GM19351 (cell line): ENCODE data around the gene SYNDIG1.
A peak's percentile ranks its signal among the peaks of the same experiment; 100 is the strongest.
"Not testable (repeated sequence)": the region's sequence is repeated elsewhere in the genome, so short reads cannot be mapped to it uniquely, and the experiment has no call there.

Experiments used
- ATAC-seq: cut with Tn5 transposase; IDR thresholded peaks from one replicate; pipeline ENCODE4 v1.9.1; 2021; ENCODE audit warnings: mild to moderate bottlenecking, moderate library complexity; ENCODE audit not compliant: unreplicated experiment

Gene SYNDIG1

DNA sequence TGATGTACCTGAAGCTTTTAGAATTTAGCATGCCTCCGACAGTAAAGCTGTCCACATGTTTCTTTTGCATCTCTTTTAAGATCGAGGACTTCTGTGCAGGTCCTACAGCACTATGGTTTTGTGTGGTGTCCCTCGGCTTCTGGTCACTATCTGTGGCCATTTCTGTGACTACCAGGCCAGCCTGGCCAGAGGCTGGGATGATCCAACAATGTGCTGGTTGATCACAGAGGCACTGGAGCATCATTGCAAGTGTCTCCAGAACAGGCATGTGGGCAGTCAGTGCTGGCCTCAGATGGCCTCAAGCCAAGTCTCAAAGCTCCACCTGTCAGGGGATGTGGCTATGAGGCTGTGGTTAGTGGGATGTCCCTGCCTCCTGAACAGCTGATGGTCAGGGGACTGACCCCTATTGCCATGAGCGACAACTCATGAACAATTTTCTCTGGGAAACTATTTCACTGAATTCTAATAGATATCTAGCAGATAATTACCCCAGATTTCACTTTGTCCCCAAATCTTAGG is 136.6 kb downstream of the SYNDIG1 start:
- no peak for ATAC-seq

DNA sequence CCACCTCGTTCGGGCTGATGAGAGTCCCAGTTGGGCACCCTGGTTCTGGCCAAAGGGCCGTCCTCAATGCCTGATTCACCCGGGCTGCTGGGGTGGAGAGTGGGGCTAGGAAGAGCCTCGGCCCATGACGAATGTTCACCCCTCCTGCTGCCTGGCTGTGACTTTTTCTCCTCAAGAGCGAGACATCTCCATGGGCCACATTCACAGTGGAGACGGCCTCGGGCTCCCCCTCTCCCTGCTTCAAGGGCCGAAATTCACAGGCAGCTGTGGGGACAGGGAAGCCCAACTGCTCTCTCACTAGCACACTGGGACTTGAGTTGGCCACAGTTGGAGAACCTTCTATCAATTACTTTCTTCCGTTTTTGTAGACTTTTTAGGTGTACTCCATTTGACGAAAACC is 138.0 kb downstream of the SYNDIG1 start:
- ATAC-seq = no peak

DNA sequence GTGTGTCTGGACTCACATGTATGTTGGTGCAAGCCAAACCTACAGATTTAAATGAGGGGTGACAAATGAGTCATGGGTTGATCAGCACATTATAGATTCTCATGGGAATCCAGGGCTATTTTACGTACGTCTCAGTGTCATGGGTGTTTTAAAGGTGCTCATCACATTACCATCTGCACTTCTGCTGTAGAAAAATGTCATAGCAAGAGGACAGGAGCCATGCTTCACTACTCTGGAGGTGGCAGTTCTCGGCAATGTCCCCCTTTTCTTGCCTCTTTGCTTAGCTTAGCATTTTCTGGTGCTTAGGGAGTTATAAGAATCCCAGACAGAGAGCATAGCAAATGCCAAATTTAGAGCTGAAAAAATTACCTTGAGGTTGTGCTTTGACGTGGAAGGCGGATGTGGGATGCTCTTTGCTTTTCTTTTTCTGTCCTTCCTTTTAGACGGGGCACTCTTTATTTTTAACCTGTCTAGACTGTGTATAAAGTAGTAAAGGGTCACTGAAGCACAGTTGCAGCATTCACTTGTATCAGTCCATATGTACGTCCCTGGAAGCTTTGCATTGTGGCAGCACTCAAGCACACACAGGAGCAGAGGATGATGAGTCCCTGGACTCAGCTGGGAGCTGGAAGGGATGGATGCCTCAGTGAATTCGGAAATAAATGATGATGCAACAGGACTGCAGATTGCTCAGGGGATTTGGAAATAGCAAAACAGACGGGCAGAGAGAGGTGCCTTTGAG is 139.7 kb downstream of the SYNDIG1 start:
- ATAC-seq = peak; percentile 70

DNA sequence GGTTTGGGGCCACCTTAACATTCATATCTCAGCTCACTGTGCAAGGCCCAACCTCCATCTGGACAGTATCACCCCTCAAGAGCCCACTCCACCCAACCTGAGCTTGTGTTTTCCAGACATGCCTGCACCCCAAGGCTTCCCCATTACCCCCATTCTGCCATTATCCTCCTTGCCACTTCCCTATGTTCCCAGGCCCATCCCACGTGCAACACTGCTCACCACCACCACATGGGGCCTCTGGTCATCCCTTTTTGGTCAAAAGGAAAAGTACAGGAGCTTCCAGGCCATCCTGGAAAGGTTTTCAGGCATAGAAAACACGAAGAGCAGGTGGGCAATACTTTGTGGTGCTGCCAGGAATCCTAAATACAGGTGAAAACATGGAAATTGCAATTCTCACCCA is 140.3 kb downstream of the SYNDIG1 start:
- no peak for ATAC-seq

DNA sequence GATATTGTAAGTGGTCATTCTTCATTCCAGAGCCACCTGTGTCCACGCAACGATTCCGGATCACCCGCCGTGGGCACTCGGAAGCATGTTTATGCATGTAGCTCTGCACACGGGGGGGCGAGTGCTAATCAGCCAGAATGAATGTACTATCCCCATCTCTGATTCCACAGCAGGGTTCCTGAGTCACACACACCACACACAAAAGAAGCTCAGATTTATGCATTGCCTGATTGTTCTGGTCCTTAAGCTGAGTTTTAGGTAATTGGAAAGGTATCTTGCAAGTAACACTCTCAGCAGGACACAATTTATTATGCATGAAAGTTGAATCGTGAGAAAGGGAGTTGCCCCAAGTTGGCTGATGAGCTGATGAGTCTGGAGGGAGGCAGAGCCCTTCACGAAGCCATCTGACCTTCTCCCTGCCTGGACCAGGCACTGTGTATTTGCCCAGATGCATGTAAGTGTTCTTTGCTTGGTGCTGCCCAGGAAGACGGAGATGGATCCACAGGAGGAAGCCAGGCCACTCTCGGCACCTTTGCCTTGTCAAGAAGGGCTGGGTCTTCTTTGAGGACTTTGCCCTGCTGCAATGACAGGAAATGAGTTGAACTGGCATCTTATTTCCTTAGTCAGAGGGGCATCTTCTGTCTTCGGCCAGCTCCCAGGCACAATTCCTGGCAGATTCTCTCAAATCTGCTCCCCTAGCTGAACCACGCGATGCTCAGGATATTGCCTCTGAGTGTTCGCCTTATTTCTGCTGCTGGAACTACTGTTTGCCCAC is 141.1 kb downstream of the SYNDIG1 start:
- ATAC-seq = no peak

DNA sequence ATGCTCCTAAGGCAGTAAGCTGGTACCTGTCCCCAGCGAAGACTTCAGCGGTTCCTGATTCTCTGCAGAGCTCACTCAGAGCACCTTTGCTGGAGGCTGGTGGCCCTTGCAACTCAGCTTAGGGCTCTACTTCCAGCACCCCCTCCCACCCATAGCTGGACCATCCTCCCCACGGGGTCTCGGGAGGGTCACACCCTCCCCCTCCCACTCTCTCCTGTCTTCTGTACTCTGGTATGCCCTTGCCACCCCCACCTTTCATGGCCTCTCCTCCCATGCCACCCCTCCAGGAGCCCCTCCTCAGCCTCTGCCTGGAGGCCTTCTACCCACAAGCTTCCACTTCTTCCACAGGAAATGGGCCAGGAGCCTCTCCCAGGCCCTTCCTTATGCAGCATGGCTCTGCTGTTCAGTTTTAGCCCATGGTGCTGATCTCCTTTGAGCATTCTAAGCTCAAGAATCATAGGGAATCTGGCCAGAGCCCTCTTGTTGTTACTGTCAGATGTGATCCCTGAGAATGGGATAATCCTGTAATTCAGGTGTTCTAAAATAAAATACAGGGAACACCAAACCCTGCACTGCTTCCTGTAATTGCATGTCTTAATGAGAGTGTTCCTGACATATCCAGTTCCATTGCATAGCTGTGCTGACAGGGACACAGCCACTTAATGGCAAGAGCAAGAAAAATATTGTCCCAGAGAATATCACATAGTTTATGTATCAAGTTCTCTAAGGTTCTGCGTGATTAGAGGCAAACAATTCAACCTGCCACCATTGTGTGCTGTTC is 142.1 kb downstream of the SYNDIG1 start:
- ATAC-seq = no peak

DNA sequence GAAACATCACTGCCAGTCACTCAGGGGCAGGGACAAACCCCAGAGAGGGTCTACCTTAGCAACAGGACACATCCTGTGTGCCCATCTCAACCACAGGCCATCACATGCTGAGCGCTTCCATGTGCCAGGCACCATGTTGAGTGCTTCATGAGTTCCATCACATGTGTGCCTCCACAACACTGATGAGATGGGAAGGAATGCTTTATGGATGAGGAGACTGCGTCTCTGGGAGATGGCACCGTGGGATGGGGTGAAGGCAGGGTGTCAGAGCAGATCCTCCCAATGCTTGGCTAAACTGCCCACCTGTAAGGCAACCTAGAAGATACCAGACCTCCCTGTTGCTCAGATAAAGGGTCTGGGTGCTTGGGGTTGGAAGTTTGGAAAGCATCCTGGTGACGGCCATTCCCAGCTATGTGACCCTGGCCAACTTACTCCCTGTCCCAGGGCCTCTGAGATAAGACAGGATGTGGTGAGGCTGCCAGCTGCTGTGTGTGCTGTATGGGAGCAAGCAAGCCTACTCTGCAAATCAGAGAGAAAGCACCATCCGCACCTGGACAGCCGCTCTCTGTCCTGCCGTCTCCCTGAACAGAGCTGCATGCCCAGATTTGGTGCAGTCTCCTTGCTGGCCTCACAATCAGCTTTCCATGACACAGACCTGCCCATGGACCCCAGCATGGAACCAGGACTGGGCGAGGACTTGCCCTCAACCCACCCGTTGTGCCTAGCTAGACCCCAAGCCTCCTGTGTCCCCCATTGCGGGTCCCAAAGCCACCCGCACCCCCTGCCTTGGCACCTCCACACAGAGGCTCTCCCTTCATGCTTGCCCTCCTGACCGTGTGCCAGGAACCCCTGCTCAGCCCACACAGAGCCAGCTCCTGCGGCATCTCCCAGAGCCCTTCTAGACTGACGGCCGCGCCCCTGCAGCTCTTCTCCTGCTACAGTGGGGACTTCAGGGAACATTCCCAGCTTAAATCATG is 143.7 kb downstream of the SYNDIG1 start:
- no peak for ATAC-seq

DNA sequence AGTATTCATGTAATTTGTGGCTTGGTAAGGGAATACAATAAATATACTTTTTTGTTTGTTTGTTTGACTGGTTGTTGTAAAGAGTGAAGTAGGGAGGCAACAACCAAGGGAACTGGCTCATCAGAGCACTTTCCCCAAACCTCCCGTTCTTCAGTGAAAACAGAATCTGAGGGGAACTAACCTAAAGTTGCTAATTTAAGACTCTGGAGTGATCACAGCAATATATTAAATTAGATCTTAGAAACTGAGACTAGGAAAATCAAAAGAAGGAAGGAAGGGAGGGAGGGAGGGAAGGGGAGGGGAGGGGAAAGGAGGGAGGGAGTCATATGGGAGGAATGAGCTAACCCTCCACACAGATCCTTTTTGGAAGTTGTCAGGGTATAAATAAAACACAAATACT is 144.9 kb downstream of the SYNDIG1 start:
- no peak for ATAC-seq

DNA sequence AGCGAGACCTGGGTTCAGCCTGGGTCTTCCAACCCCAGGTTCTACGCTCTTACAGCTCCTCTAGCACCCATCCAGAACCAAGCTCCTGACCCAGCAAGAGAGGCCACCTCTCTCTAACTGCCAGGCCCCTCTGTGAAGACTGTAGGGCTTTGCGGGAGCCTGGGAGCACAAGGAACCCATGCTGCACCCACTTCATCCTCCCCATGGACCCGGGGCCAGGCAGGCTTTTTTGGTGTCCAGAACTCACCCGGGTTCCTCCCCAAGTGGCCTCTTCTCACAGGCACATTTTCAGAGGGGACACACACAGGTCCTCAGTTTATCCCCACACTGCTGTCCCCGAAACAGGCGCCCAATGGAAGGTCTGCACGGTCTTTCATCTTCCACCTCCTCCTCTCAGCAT is 145.9 kb downstream of the SYNDIG1 start:
- ATAC-seq = no peak

DNA sequence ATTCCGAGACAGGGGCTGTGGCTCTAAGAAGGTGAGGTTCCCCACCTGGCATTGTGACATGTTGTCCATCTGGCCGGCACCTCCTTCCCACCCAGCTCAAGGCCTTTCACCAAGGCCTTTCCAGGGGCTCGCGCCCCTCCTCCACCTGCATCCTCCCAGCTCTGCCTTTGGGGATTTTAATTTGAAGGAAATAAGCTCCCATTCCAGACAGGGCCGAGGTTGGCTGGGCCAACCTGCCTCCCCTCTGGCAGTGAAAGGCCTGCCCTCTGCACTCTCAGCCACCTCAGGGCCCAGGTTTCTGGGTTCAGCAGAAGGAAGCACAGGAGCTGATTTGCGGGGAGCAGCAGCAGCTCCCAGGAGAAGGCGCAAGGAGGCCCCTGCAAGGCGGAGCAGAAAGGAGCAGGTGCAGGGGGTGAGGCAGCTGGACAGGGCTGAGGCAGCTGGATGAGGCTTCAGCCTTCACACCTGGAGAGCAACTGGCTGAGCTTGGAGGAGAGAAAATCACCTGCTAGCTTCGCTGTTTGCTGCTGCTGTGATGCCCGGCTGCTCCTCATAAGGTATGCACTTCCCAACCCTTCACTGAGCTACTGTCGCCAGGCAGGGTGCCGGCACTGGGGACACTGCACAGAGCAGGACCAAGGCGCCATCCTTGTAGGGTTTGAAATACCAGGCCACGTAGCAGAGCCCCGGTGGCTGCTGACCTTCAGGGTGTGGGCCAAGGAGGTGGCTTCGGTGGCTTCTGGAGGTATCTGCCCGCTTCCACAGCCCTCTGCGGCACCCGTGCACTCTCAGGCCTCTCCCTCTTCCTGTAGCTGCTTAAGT is 147.0 kb downstream of the SYNDIG1 start:
- no peak for ATAC-seq

DNA sequence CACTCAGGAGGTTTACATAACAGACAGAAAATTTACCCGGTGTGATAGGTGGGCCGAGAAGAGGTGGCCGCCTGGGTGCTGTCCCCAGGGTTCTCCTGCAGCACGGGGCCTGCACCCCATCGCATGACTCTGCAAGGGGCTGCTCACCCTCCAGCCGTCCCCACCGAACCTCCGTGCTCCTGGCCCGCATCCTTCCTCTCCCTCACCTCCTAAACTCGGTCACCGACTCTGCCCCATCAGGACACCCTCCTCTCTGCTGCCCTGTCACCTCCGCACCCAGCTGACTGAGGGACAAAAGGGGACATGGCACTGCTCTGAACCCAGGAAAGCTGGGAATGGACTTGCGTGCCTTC is 147.6 kb downstream of the SYNDIG1 start:
- no peak for ATAC-seq

DNA sequence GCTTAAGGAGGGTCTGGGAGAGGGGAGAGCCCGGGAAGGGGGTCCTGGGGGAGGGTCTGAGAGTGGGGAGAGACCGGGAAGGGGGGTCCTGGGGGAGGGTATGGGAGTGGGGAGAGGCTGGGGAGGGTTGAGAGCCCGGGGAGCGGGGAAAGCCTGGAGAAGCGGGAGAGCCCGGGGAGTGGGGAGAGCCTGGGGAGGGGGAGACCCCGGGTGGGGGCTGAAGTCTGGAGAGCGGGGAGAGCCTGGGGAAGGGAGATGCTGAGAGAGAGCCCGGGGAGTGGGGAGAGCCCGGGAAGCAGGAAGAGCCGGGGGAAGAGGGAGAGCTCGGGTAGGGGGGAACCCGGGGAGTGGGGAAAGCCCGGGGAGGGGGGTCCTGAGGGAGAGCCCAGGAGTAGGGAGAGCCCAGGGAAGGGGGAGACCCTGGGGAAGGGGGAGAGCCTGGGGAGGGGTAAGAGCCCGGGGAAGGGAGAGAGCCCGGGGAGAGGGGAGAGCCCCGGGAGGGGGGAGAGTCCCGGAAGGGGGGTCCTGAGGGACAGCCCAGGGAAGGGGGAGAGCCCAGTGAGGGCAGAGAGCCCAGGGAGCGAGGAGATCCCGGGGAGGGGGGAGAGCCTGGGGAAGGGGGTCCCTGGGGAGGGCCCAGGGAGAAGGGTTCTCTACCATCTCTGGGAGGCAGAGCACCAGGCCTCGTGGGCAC is 148.5 kb downstream of the SYNDIG1 start:
- ATAC-seq = no peak

DNA sequence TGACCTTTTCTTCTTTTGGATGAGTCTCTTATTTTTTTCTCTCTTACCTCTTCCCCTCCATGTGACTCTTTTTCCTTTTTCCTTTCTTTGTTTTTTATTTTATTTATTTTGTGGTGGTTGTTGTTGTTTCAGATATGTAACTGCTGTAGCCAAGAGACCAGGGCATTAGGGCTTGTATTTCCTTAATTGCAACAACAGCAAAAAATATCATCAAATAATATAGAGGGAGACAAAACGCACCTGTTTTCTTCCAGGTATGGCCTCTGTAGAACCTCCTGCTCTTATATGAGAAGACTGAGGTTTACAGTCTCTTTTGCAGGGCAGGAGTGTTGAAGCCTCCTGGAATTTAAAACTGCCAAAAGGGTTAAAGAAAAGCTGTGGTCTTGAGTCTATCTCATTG is 149.3 kb downstream of the SYNDIG1 start:
- ATAC-seq = no peak

DNA sequence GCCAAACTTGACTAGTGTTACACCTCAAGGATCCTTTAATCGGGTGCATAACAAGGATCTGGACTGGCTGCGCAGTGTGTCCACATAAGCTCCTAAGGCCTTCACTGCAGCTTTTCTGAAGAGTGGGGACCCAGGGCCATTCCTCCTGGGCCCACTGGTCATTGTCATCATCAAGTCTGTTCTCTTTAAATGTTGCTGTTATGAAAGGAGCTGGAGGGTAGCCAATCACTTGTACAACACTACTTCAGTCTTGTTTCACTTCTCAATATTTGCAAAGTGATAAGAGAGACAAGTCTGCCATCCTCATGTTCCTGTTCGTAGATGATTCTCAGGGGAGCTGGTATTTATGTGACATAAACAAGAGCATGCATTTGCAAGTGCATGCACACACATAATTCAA is 149.8 kb downstream of the SYNDIG1 start:
- ATAC-seq = peak; percentile 67

DNA sequence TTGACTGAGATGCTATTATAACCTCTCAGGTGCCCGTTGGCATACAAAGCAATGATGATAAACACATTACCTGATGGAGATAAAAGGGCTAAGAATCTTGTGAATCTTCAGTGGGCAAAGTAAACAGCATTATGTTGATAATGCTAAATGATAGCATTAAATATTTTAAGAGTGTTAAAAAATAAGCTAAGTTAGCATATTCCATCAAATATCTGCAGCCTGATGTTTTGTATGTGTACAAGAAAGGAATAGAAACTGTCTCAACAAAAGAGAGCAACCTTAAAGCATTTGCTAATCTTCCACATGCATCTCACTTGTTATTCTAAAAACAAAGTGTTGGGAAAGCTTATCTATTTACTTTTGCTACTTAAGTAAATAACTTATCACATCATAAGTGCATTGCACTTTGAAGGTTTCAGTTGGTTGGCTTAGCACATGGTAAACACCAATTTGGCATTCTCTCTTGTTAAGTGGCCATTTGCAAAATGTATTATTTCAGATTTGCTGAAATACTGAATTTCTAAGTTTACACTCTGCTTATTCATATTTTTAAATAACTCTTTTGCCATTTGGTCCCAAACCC is 151.6 kb downstream of the SYNDIG1 start:
- no peak for ATAC-seq

DNA sequence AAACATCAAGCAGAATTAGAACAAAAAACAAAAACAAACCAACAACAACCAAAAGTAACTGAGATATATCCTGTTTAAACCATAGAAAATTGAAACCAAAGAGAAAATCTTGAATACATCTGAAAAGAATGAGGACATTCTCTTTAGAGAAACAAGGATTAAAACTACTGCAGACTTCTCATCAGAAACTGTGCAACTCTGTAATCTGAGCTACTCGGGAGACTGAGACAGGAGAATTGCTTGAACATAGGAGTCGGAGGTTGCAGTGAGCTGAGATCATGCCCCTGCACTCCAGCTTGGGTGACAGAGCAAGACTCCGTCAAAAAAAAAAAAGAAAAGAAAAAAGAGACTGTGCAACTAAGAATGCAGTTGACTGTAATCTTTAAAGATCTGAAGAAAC is 153.4 kb downstream of the SYNDIG1 start:
- no peak for ATAC-seq

DNA sequence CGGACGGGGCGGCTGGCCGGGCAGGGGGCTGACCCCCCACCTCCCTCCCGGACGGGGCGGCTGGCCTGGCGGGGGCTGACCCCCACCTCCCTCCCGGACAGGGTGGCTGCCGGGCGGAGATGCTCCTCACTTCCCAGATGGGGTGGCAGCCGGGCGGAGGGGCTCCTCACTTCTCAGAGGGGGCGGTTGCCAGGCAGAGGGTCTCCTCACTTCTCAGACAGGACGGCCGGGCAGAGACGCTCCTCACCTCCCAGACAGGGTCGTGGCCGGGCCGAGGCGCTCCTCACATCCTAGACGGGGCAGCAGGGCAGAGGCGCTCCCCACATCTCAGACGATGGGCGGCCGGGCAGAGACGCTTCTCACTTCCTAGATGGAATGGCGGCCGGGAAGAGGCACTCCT is 156.7 kb downstream of the SYNDIG1 start:
- not testable (repeated sequence) for ATAC-seq

DNA sequence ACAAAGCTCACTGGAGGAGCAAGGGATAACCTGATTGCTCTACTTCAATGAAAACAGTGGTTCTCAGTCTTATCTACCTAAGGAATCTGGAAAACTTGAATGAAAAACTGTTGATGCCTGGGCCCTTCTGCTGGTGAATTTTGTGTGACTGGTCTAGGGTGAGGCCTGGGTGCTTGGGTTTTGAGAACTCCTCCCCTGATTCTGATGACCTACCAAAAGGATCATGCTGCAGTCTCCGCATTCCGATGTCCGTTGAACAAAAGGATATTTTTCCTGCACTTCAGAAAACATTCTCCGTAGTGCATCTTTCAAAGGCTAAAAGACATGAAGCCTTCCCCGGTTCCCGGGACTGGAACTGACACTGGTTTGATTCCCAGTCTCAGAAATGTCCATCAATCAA is 157.9 kb downstream of the SYNDIG1 start:
- ATAC-seq = no peak

DNA sequence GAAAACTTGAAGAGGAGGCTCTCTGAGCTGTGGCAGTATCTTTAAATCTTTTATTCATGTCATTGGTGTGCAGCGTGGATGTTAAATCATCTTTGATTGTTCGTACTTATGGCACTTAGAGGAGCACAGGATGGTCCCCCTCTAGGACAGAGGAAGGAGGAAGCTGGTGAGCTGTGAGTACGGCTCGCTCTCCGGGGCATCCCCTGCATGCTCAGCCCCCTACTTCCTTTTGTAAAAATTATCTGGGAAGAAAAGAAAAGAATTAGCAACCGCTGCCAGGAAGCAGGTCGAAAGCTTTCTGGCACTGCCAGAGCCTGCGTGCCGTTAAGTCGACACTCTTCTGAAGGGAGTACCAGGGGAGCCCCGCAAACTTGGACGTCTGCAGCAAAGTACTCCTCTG is 158.5 kb downstream of the SYNDIG1 start:
- no peak for ATAC-seq
